DMS53 treated with DMSO at 0.1 percent for 48 hours (cell line): ENCODE data around the gene FOCAD.
"Not testable (repeated sequence)": the region's sequence is repeated elsewhere in the genome, so short reads cannot be mapped to it uniquely, and the experiment has no call there.

ENCODE experiments used
- DNase-seq: peaks from one replicate; lab custom pipeline; 2025; ENCODE audit not compliant: unreplicated experiment; lab: John Stamatoyannopoulos, UW

Gene FOCAD

GRCh38 chr9:20671635-20672034 lies 12.4 kb upstream of the FOCAD start:
- DNase-seq: no peak

- DNase-seq: not testable (repeated sequence)
These were observed 10.5 kb upstream of the FOCAD start for GRCh38 chr9:20673537-20673936.

- DNase-seq: no peak
These were observed 2.6 kb upstream of the FOCAD start for GRCh38 chr9:20681467-20681866.

GRCh38 chr9:20683351-20684034 lies 566 bp upstream of the FOCAD start:
- DNase-seq: no peak

GRCh38 chr9:20684875-20685696 lies 1.0 kb downstream of the FOCAD start:
- DNase-seq: no peak

- DNase-seq: no peak
These were observed 1.7 kb downstream of the FOCAD start for GRCh38 chr9:20685769-20686168.

- no peak for DNase-seq
These were observed 5.8 kb downstream of the FOCAD start for GRCh38 chr9:20689833-20690232.

- no peak for DNase-seq
These were observed 8.5 kb downstream of the FOCAD start for GRCh38 chr9:20692554-20692953.

GRCh38 chr9:20693068-20693467 lies 9.0 kb downstream of the FOCAD start:
- no peak for DNase-seq

- DNase-seq: no peak
These were observed 10.2 kb downstream of the FOCAD start for GRCh38 chr9:20694248-20694647.

GRCh38 chr9:20697021-20697719 lies 13.1 kb downstream of the FOCAD start:
- no peak for DNase-seq

- no peak for DNase-seq
These were observed 14.7 kb downstream of the FOCAD start for GRCh38 chr9:20698782-20699181.

GRCh38 chr9:20701060-20701459 lies 17.0 kb downstream of the FOCAD start:
- no peak for DNase-seq

GRCh38 chr9:20702570-20702969 lies 18.5 kb downstream of the FOCAD start:
- DNase-seq: no peak

- no peak for DNase-seq
These were observed 19.1 kb downstream of the FOCAD start for GRCh38 chr9:20703146-20703545.

- DNase-seq: no peak
These were observed 23.6 kb downstream of the FOCAD start for GRCh38 chr9:20707708-20708107.

GRCh38 chr9:20713172-20713571 lies 29.1 kb downstream of the FOCAD start:
- DNase-seq: no peak

- no peak for DNase-seq
These were observed 30.7 kb downstream of the FOCAD start for GRCh38 chr9:20714442-20715415.

- DNase-seq: no peak
These were observed 38.2 kb downstream of the FOCAD start for GRCh38 chr9:20722221-20722620.

- no peak for DNase-seq
These were observed 41.6 kb downstream of the FOCAD start for GRCh38 chr9:20725675-20726074.

GRCh38 chr9:20726144-20726543 lies 42.1 kb downstream of the FOCAD start:
- DNase-seq: no peak
